ENCODE measurements around the gene RAB9A.

DNA sequence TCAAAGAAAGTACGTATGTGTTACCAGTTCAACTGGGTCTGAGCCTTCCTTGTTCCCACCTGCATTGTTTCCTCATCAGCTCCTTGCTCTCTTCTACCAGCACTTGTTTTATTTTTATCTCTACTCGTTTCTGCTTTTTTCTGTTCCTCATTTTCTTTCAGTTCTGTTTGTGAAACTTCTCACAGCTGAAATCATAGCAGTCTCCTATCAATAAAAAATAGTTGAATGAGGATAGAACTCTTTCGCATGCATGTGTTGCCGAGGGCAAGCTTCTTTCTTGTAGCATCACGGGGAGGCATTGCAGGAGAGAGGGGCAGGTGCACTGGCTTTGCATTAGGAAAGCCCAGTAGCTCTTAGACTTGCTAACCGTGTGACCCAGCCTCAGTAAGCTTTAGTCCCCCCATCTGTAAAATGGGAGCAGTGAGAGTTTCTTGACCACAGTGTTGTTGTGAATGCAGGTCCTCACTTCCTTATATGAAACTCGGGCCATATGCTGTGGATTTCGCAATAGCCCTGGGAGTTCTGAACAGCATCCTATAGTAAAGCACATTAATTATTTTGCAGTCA, 70.3 kb downstream of the RAB9A start:
- TF ChIP-seq, protein P1, sequence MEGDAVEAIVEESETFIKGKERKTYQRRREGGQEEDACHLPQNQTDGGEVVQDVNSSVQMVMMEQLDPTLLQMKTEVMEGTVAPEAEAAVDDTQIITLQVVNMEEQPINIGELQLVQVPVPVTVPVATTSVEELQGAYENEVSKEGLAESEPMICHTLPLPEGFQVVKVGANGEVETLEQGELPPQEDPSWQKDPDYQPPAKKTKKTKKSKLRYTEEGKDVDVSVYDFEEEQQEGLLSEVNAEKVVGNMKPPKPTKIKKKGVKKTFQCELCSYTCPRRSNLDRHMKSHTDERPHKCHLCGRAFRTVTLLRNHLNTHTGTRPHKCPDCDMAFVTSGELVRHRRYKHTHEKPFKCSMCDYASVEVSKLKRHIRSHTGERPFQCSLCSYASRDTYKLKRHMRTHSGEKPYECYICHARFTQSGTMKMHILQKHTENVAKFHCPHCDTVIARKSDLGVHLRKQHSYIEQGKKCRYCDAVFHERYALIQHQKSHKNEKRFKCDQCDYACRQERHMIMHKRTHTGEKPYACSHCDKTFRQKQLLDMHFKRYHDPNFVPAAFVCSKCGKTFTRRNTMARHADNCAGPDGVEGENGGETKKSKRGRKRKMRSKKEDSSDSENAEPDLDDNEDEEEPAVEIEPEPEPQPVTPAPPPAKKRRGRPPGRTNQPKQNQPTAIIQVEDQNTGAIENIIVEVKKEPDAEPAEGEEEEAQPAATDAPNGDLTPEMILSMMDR (IDR thresholded peaks at IDR 0.05) = no peak
- TF ChIP-seq POLR2AphosphoS5 (IDR thresholded peaks at IDR 0.05; ENCODE audit: insufficient read depth in 1 of 2, low read depth in 1 of 2) (no peak), POLR2A (IDR thresholded peaks at IDR 0.05) (no peak)
